GM12872 (cell line): ENCODE data around the gene SLC11A1.

Experiments used
- TF ChIP-seq, protein P1 (sequence below): IDR thresholded peaks from 3 replicates; pipeline ENCODE4 v1.5.1; 2011; ENCODE audit warnings: low read depth, mild to moderate bottlenecking, low read length, moderate library complexity; ENCODE audit not compliant: insufficient read depth

SLC11A1 gene

DNA sequence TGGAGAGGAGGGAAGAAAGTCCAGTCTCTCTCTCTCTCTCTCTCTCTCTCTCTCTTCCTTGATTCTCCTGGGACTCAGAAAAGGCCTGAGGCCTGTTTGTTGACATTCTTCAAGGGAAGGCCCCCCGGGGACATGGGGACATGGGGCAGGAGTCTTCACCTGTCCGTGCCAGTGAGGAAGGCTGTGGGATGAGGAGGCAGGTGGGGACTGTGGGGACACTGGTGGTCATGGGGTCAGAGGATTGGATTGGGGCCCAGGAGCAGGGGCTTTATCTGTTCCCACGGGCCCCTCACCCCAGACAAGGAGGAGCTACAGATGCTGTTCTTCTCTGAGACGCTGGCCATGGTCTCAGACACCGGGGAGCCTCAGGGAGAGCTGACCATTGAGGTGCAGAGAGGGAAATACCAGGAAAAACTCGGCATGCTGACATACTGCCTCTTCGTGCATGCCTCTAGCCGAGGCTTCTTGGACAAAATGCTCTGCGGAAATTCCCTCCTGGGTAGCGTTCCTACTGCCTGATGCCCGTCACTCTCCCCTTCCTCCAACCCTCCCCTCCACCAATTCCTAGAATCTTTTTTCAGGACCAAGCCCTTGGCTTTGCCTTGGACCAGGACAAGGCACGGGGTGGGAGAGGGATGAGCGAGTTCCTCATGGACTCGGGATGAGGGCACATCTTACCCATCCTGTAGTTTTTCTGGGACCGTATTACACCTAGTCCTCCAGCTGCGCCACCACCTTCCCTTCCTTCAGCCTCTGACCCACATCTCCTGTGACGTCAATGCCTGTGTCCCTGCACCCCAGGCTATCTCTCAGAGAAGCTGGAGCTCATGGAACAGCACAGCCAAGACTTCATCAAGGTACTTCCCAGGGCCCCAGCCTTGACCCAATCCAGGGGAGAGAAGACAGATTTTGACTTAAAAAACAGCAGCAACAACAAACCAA lies 24.6 kb upstream of the SLC11A1 start:
- TF ChIP-seq, protein P1, sequence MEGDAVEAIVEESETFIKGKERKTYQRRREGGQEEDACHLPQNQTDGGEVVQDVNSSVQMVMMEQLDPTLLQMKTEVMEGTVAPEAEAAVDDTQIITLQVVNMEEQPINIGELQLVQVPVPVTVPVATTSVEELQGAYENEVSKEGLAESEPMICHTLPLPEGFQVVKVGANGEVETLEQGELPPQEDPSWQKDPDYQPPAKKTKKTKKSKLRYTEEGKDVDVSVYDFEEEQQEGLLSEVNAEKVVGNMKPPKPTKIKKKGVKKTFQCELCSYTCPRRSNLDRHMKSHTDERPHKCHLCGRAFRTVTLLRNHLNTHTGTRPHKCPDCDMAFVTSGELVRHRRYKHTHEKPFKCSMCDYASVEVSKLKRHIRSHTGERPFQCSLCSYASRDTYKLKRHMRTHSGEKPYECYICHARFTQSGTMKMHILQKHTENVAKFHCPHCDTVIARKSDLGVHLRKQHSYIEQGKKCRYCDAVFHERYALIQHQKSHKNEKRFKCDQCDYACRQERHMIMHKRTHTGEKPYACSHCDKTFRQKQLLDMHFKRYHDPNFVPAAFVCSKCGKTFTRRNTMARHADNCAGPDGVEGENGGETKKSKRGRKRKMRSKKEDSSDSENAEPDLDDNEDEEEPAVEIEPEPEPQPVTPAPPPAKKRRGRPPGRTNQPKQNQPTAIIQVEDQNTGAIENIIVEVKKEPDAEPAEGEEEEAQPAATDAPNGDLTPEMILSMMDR, result no peak

DNA sequence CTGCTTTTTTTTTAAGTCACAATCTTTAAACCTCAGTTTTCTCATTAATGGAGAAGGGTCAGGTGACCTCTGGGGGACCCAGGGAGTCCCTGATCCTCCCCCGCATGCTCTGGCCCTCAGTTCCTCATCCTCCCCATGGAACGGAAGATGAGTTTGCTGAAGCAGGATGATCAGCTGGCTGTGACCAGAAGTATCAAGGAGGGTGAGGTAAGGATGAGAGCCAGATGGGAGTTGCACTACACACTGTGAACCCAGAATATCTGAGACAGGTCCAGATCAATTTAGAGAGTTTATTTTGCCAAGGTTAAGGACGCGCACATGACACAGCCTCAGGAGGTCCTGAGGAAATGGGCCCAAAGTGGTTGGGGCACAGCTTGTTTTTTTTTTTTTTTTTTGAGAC lies 21.6 kb upstream of the SLC11A1 start:
- TF ChIP-seq, protein P1, result no peak

DNA sequence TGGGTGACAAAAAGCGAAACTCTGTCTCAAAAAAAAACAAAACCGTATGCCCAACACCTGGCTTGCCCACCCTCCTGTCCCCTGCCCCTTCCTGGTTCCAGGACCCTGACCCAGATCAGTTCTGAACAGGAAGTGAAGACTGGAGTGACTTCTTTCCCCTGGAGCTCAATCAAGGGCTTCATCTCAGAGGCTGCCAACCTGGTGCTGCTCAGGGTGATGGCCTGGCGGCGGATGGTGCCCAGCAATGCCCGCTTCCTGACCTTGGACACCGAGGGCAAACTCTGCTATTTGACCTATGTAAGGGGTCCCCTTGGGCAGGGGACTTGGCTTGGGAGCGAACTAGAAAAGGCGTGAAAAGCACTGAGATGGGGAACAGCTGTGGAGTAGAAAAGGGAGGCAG lies 19.5 kb upstream of the SLC11A1 start:
- TF ChIP-seq, protein P1, result no peak

DNA sequence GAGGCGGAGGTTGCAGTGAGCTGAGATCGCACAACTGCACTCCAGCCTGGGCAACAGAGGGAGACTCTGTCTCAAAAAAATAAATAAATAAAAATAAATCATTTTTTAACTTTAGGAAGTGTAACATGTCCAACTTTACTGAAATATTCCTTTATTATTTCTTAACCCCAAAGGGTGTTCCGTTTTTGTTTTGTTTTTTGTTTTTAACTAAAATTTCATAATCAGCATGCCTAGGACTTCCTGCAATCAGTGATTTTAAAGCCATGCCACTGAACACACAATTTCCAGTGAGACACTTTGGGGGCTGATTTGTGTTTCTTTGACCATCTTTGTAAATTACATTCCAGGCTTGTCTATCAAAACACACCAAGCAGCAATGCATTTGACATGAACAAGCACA lies 18.3 kb upstream of the SLC11A1 start:
- TF ChIP-seq, protein P1, result no peak

DNA sequence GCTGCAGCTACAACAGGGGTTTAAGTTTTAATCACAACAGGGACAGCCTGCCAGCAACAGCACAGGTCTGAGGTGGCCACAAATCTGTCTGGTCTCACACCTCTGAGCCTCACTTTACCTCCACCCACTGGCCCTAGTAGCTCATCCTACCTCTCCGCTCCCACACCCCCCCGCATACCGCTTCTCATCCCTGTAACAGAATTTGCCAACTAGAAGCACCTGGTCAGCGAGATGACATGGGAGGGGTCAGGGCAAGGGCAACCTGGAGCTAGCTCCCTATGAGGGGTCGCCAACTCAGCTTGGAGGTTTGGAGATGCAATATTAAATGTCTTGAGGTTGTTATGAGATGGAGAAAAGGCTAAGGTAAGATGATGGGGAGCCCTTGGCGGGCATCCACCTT lies 17.9 kb upstream of the SLC11A1 start:
- TF ChIP-seq, protein P1, result no peak

DNA sequence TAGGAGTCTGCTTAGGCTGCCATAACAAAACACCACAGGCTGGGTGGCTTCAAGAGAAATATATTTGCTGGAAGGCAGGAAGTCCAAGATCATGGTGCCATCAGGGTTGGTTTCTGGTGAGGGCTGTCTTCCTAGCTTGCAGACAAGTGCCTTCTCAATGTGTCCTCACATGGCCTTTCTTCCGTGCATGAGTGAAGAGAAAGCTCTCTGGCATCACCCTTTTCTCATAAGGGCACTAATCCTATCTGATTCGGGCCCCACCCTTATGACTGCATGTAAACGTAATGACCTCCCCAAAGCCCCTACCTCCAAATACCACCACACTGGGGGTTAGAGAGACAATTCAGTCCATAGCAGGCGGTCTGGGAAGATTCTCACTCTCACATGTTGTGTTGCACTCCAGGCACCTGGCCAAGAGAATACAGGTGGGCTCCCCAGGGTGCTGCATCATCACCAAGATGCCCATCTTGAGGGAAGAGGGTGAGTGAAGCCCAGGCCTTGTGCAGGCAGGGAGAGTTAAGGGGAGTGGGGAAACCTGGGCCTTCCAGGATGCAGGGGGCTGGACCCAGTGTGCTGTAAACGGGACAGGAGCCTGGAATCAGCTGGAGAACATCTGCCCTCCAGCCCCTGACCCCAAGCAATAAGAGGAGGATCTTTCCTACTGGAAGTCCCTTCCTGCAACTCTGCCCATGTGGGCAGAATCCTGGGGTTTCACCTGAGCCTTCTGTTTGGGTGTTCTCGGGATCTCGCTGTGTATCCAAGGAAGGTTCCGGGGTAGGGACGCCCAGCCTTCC lies 15.3 kb upstream of the SLC11A1 start:
- TF ChIP-seq, protein P1, result no peak

DNA sequence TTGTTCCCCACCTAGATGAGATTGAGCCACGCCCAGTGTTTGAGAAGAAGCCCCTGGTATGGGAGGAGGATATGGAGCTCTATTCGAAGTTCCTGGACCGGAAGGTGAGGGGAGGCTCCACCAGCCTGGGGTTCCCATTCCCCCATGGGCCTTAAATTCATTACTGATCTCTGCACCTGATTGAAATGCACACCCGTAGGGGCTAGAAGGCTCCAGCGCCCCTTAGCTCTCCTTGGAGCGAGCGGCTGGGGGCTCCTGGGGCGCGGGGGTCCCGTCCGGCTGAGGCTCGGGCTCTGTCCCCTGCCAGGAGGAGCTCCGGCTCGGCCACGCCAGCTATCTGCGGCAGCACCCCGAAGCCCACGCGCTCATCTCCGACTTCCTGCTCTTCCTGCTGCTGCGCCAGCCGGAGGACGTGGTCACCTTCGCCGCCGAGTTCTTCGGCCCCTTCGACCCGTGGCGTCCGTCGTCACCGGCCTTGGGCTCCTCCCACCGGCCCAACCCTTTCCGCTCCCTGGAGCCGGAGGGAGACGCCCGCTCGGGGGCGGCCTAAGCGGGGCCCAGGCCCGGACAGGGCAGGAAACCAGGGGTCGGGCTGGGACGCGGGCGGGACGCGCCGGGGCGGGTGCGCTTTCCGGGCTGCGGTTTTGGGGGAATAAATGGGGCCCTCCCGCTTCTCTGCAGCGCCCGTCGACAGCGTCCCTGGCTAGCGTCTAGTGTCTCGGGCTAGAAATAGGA lies 14.5 kb upstream of the SLC11A1 start:
- TF ChIP-seq, protein P1, result no peak
